ENCODE results near the gene RABL2B. TPM values are rescaled to one million over a fixed set of nuclear protein-coding genes. Genes with fewer than 3 reads are reported as not detected.
"Not testable (repeated sequence)": the region's sequence is repeated elsewhere in the genome, so short reads cannot be mapped to it uniquely, and the experiment has no call there.

The RABL2B gene
- polyA plus RNA-seq, 4 donors, result 7.6 to 31.3 (median 12.7) TPM

DNA sequence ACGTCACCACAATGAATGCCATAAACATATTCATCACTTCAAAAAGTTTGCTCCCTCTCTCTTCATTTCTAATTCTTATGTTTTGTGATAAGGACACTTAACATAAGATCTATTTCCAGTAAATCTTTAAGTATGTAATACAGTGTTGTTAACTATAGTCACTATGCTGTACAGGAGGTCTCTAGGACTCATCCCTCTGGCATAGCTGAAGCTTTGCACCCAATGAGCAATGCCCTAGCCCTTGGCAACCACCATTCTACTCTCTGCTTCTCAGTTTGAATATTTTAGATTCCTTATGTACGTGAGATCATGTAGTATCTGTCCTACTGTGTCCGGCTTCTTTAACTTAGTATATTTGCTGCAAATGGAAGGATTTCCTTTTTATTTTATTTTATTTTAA lies 19.1 kb downstream of the RABL2B start:
- not testable (repeated sequence) for H3K9me3 ChIP-seq (ENCODE audit: control insufficient read depth in 2 of 2, insufficient read depth in 1 of 2, low read depth in 1 of 2, low read length in 1 of 2); H3K36me3 ChIP-seq (ENCODE audit: control insufficient read depth in 3 of 3, insufficient read depth in 2 of 3, low read depth in 1 of 3, low read length in 3 of 3); DNase-seq; FAIRE-seq; H3K4me1 ChIP-seq (ENCODE audit: control insufficient read depth in 3 of 3, insufficient read depth in 2 of 3, low read depth in 1 of 3, low read length in 2 of 3); H3K27ac ChIP-seq (ENCODE audit: low read depth in 1 of 3, low read length in 2 of 3); H3K27me3 ChIP-seq (ENCODE audit: control insufficient read depth in 3 of 3, insufficient read depth in 3 of 3, low read length in 3 of 3); H3K4me3 ChIP-seq (ENCODE audit: low read depth in 1 of 3, low read length in 3 of 3)
- 66 to 74% (median 68%) methylated on average over 3 of the region's 3 CpGs for WGBS, 3 donors

DNA sequence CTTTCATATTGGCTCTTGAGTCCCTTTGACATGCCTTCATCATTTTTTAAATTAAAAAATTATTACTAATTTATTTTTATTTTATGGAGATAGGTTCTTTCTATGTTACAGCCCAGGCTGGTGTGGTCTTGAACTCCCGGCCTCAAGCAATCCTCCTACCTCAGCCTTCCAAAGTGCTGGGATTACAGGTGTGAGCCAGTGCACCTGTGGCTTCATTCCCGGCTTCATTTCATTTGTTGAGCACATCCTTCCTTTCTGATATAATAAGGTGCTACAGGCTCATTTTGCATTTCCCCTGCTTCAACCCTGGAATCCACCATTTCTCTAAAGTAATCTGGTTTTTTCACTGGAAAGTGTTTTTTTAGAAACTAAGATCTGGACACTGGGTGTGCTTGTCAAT lies 21.6 kb downstream of the RABL2B start:
- FAIRE-seq; H3K36me3 ChIP-seq (ENCODE audit: control insufficient read depth in 3 of 3, insufficient read depth in 2 of 3, low read depth in 1 of 3, low read length in 3 of 3); DNase-seq; H3K4me1 ChIP-seq (ENCODE audit: control insufficient read depth in 3 of 3, insufficient read depth in 2 of 3, low read depth in 1 of 3, low read length in 2 of 3); H3K27ac ChIP-seq (ENCODE audit: low read depth in 1 of 3, low read length in 2 of 3); H3K4me3 ChIP-seq (ENCODE audit: low read depth in 1 of 3, low read length in 3 of 3); H3K9me3 ChIP-seq (ENCODE audit: control insufficient read depth in 2 of 2, insufficient read depth in 1 of 2, low read depth in 1 of 2, low read length in 1 of 2); H3K27me3 ChIP-seq (ENCODE audit: control insufficient read depth in 3 of 3, insufficient read depth in 3 of 3, low read length in 3 of 3): not testable (repeated sequence)
- WGBS, 3 donors, result 81 to 91% (median 89%) methylated on average over 2 of the region's 2 CpGs

DNA sequence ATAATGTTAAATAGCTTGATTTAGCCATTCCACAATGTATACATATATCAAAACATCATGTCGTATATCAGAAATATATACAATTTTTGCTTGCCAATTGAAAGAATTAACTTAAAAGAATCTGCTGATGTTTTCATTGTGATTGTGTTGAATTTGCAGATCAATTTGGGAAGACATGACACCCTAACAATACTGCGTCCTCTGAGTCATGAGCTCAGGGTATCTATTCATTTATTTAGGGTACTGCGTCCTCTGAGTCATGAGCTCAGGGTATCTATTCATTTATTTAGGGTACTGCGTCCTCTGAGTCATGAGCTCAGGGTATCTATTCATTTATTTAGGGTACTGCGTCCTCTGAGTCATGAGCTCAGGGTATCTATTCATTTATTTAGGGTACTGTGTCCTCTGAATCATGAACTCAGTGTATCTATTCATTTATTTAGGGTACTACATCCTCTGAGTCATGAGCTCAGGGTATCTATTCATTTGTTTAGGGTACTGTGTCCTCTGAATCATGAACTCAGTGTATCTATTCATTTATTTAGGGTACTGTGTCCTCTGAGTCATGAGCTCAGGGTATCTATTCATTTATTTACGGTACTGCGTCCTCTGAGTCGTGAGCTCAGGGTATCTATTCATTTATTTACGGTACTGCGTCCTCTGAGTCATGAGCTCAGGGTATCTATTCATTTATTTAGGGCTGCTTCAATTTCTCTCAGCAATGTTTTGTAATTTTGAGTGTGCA lies 23.7 kb downstream of the RABL2B start:
- 23 to 55% (median 42%) methylated on average over 8 to 9 of the region's 10 CpGs for WGBS, 3 donors
- FAIRE-seq, result not testable (repeated sequence)

DNA sequence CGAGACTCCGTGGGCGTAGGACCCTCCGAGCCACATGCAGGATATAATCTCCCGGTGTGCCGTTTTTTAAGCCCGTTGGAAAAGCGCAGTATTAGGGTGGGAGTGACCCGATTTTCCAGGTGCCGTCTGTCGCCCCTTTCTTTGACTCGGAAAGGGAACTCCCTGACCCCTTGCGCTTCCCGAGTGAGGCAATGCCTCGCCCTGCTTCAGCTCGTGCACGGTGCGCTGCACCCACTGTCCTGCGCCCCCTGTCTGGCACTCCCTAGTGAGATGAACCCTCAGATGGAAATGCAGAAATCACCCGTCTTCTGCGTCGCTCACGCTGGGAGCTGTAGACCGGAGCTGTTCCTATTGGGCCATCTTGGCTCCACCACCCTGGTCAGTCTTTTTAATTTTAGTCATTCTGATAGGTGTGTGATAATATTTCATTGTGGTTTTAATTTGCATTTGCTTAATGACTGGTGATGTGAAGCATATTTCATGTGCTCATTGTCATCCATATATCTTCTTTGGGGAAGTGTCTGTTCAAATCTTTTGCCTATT lies 26.4 kb downstream of the RABL2B start:
- peak; percentile 9 to 19 for DNase-seq
- H3K36me3 ChIP-seq (ENCODE audit: control insufficient read depth in 3 of 3, insufficient read depth in 2 of 3, low read depth in 1 of 3, low read length in 3 of 3); FAIRE-seq; H3K27me3 ChIP-seq (ENCODE audit: control insufficient read depth in 3 of 3, insufficient read depth in 3 of 3, low read length in 3 of 3); H3K27ac ChIP-seq (ENCODE audit: low read depth in 1 of 3, low read length in 2 of 3); H3K4me1 ChIP-seq (ENCODE audit: control insufficient read depth in 3 of 3, insufficient read depth in 2 of 3, low read depth in 1 of 3, low read length in 2 of 3); H3K9me3 ChIP-seq (ENCODE audit: control insufficient read depth in 2 of 2, insufficient read depth in 1 of 2, low read depth in 1 of 2, low read length in 1 of 2): not testable (repeated sequence)
- peak overlapping the region in 2 of 3 donors; percentile 7 to 43 for H3K4me3 ChIP-seq (ENCODE audit: low read depth in 1 of 3, low read length in 3 of 3)
- WGBS, 3 donors, result 10 to 17% (median 15%) methylated on average over 20 to 24 of the region's 24 CpGs

More for the DNA sequence above, 23.7 kb downstream of the RABL2B start:
- peak in 1 of 2 donors; percentile 18 for DNase-seq
- H3K27ac ChIP-seq (ENCODE audit: low read depth in 1 of 3, low read length in 2 of 3); H3K4me1 ChIP-seq (ENCODE audit: control insufficient read depth in 3 of 3, insufficient read depth in 2 of 3, low read depth in 1 of 3, low read length in 2 of 3); H3K36me3 ChIP-seq (ENCODE audit: control insufficient read depth in 3 of 3, insufficient read depth in 2 of 3, low read depth in 1 of 3, low read length in 3 of 3); H3K4me3 ChIP-seq (ENCODE audit: low read depth in 1 of 3, low read length in 3 of 3); H3K27me3 ChIP-seq (ENCODE audit: control insufficient read depth in 3 of 3, insufficient read depth in 3 of 3, low read length in 3 of 3); H3K9me3 ChIP-seq (ENCODE audit: control insufficient read depth in 2 of 2, insufficient read depth in 1 of 2, low read depth in 1 of 2, low read length in 1 of 2): not testable (repeated sequence)

DNA sequence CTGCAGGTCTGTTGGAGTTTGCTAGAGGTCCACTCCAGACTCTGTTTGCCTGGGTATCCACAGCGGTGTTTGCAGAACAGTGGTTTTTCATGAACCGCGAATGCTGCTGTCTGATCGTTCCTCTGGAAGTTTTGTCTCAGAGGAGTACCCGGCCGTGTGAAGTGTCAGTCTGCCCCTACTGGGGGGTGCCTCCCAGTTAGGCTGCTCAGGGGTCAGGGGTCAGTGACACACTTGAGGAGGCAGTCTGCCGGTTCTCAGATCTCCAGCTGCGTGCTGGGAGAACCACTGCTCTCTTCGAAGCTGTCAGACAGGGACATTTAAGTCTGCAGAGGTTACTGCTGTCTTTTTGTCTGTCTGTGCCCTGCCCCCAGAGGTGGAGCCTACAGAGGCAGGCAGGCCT lies 27.0 kb downstream of the RABL2B start:
- not testable (repeated sequence) for H3K4me3 ChIP-seq (ENCODE audit: low read depth in 1 of 3, low read length in 3 of 3); DNase-seq; H3K4me1 ChIP-seq (ENCODE audit: control insufficient read depth in 3 of 3, insufficient read depth in 2 of 3, low read depth in 1 of 3, low read length in 2 of 3); H3K27me3 ChIP-seq (ENCODE audit: control insufficient read depth in 3 of 3, insufficient read depth in 3 of 3, low read length in 3 of 3); H3K27ac ChIP-seq (ENCODE audit: low read depth in 1 of 3, low read length in 2 of 3); FAIRE-seq; H3K9me3 ChIP-seq (ENCODE audit: control insufficient read depth in 2 of 2, insufficient read depth in 1 of 2, low read depth in 1 of 2, low read length in 1 of 2); H3K36me3 ChIP-seq (ENCODE audit: control insufficient read depth in 3 of 3, insufficient read depth in 2 of 3, low read depth in 1 of 3, low read length in 3 of 3)
- 16 to 48% (median 35%) methylated on average over 5 to 9 of the region's 9 CpGs for WGBS, 3 donors

DNA sequence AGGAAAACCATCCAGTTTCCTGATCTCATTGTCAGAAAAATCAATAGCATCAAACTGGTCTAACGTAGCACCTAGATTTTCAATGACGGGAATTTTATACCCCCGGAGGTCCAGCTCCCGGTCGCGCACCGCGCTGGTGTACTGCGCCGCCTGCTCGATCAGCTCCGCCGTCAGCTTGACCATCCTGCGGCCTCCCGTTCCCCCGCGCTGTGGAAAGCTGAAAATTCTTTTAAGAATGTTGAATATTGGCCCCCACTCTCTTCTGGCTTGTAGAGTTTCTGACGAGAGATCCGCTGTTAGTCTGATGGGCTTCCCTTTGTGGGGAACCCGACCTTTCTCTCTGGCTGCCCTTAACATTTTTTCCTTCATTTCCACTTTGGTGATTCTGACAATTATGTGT lies 28.2 kb downstream of the RABL2B start:
- H3K4me3 ChIP-seq (ENCODE audit: low read depth in 1 of 3, low read length in 3 of 3); H3K27ac ChIP-seq (ENCODE audit: low read depth in 1 of 3, low read length in 2 of 3); H3K36me3 ChIP-seq (ENCODE audit: control insufficient read depth in 3 of 3, insufficient read depth in 2 of 3, low read depth in 1 of 3, low read length in 3 of 3); H3K27me3 ChIP-seq (ENCODE audit: control insufficient read depth in 3 of 3, insufficient read depth in 3 of 3, low read length in 3 of 3); FAIRE-seq; DNase-seq; H3K9me3 ChIP-seq (ENCODE audit: control insufficient read depth in 2 of 2, insufficient read depth in 1 of 2, low read depth in 1 of 2, low read length in 1 of 2); H3K4me1 ChIP-seq (ENCODE audit: control insufficient read depth in 3 of 3, insufficient read depth in 2 of 3, low read depth in 1 of 3, low read length in 2 of 3): not testable (repeated sequence)
- WGBS, 3 donors, result 90 to 92% (median 92%) methylated on average over 18 to 20 of the region's 20 CpGs

DNA sequence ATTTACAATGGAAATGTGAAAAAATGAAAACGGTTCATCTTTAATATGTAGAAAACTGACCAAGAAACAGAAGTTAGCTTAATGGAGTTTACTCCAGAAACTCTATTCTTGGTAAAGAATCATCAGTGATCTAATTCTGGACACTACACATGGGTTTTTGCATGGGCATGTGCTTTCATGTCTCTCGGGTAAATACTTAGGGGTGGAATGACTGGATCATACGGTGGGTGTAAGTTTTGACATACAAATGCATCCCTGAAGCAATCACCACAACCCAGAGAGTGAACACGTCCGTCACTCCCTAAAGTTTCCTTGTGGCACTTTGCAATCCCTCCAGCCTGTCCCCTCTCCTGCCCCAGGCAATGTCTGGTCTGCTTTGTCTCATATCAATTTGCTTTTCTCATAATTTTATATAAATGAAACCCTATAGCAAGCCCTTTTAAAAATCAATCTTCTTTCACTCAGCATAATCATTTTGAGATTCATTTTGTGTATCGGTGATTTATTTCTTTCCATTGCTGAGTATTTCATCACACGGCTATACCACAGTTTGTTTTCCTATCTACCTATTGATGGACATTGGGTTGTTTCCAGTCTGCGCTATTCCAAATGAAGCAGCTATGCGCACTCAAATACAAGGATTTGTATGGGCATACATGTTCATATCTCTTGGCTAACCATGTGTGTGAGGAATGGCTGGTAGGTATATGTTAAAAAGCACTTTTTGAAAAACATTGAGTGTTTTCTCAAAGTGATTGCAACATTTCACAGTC lies 33.9 kb downstream of the RABL2B start:
- not testable (repeated sequence) for H3K36me3 ChIP-seq (ENCODE audit: control insufficient read depth in 3 of 3, insufficient read depth in 2 of 3, low read depth in 1 of 3, low read length in 3 of 3); H3K4me1 ChIP-seq (ENCODE audit: control insufficient read depth in 3 of 3, insufficient read depth in 2 of 3, low read depth in 1 of 3, low read length in 2 of 3); H3K4me3 ChIP-seq (ENCODE audit: low read depth in 1 of 3, low read length in 3 of 3); DNase-seq; H3K9me3 ChIP-seq (ENCODE audit: control insufficient read depth in 2 of 2, insufficient read depth in 1 of 2, low read depth in 1 of 2, low read length in 1 of 2); H3K27me3 ChIP-seq (ENCODE audit: control insufficient read depth in 3 of 3, insufficient read depth in 3 of 3, low read length in 3 of 3); H3K27ac ChIP-seq (ENCODE audit: low read depth in 1 of 3, low read length in 2 of 3); FAIRE-seq
- 76 to 79% (median 76%) methylated on average over 9 of the region's 9 CpGs for WGBS, 3 donors

DNA sequence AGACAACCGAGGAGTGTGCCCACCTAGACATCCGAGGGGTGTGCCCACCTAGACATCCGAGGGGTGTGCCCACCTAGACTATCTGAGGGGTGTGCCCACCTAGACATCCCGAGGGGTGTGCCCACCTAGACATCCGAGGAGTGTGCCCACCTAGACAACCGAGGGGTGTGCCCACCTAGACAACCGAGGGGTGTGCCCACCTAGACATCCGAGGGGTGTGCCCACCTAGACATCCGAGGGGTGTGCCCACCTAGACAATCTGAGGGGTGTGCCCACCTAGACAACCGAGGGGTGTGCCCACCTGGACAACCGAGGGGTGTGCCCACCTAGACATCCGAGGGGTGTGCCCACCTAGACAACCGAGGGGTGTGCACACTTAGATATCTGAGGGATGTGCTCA lies 34.8 kb downstream of the RABL2B start:
- not testable (repeated sequence) for H3K36me3 ChIP-seq (ENCODE audit: control insufficient read depth in 3 of 3, insufficient read depth in 2 of 3, low read depth in 1 of 3, low read length in 3 of 3); H3K27me3 ChIP-seq (ENCODE audit: control insufficient read depth in 3 of 3, insufficient read depth in 3 of 3, low read length in 3 of 3); H3K4me3 ChIP-seq (ENCODE audit: low read depth in 1 of 3, low read length in 3 of 3); H3K4me1 ChIP-seq (ENCODE audit: control insufficient read depth in 3 of 3, insufficient read depth in 2 of 3, low read depth in 1 of 3, low read length in 2 of 3); H3K9me3 ChIP-seq (ENCODE audit: control insufficient read depth in 2 of 2, insufficient read depth in 1 of 2, low read depth in 1 of 2, low read length in 1 of 2); H3K27ac ChIP-seq (ENCODE audit: low read depth in 1 of 3, low read length in 2 of 3); DNase-seq; FAIRE-seq
- 63 to 84% (median 75%) methylated on average over 8 to 13 of the region's 13 CpGs for whole genome bisulfite sequencing, 3 donors
